Gastrocnemius medialis (tissue), 4 donors: Measurements from ENCODE around the gene N4BP2. TPM values are rescaled to one million over a fixed set of nuclear protein-coding genes. Genes with fewer than 3 reads are reported as not detected.
A peak's percentile ranks its signal among the peaks of the same experiment; 100 is the strongest.

Experiments used
- ATAC-seq, 2 donors: fragments of 150-250 bp; one replicate each; pipeline ENCODE4 v1.9.1; 2016
- DNase-seq, 2 donors: peaks; one replicate each; pipeline ENCODE4 v3.0.0-alpha.2; 2019
- H3K27ac ChIP-seq, 4 donors: fragments of 200-600 bp; sonication (generic); 1 replicate in 1 of 4; 2 replicates in 3 of 4; pipeline ENCODE4 v1.5.1; 2016 to 2018; ENCODE audit warnings: mild to moderate bottlenecking in 2 of 4, moderate library complexity in 1 of 4
- H3K27me3 ChIP-seq, 3 donors: fragments of 200-600 bp; sonication (generic) in 2 of 3; 1 replicate in 1 of 3; 2 replicates in 2 of 3; pipeline versions ENCODE4 v1.5.1 to v1.6.0; 2016 to 2019; ENCODE audit warnings: mild to moderate bottlenecking in 1 of 3, moderate library complexity in 1 of 3
- H3K36me3 ChIP-seq, 2 donors: fragments of 200-600 bp; sonication (generic) in 1 of 2; one replicate each; pipeline ENCODE4 v1.5.1; 2017 to 2018
- H3K4me1 ChIP-seq, 2 donors: fragments of 200-600 bp; sonication (generic) in 1 of 2; one replicate each; pipeline ENCODE4 v1.5.1; 2016 to 2017; ENCODE audit warnings: mild to moderate bottlenecking in 2 of 2
- H3K4me3 ChIP-seq, 4 donors: fragments of 200-600 bp; sonication (generic) in 3 of 4; 1 replicate in 1 of 4; 2 replicates in 3 of 4; pipeline ENCODE4 v1.5.1; 2016 to 2019; ENCODE audit warnings: mild to moderate bottlenecking in 2 of 4
- H3K9me3 ChIP-seq, 3 donors: fragments of 200-600 bp; sonication (generic) in 2 of 3; 1 replicate in 1 of 3; 2 replicates in 2 of 3; pipeline ENCODE4 v1.5.1; 2016 to 2019
- POLR2A ChIP-seq, 2 donors: fragments of 450-650 bp; IDR thresholded peaks; one replicate each; pipeline ENCODE4 v1.6.1; 2017; ENCODE audit warnings: antibody characterized with exemption in 2 of 2, mild to moderate bottlenecking in 2 of 2, moderate library complexity in 2 of 2
- in situ Hi-C, 4 donors: fragments of 200-750 bp; cut with MboI; loops; one replicate each; pipeline versions ENCODE4 v1.15.0 to v1.8.0; 2017; ENCODE audit warnings: low sequenced_read_pairs in 4 of 4
- intact Hi-C: fragments of 100-400 bp; cut with DNase I; formaldehyde crosslinking; loops from one replicate; pipeline ENCODE4 v1.15.1; 2023; ENCODE audit warnings: low total_unique reads
- total RNA-seq, 4 donors: library from RNA; depleted of rRNA; stranded (reverse); fragments of >200 nt; gene quantifications; one replicate each; pipeline versions ENCODE4 v1.1.0 to v1.2.3, GENCODE V29; 2016
- TF ChIP-seq, protein P1 (sequence below), 5 experiments: fragments of 450-650 bp in 3 of 5; fragments of 200-600 bp in 2 of 5; sonication (generic) in 2 of 5; IDR thresholded peaks in 4 of 5; conservative IDR thresholded peaks in 1 of 5; 1 replicate in 4 of 5; 2 replicates in 1 of 5; pipeline ENCODE4 v1.5.1; 2016 to 2019; ENCODE audit warnings: antibody characterized with exemption in 5 of 5, mild to moderate bottlenecking in 3 of 5, moderate library complexity in 3 of 5

The N4BP2 gene
- total RNA-seq, 4 donors from 2014 or later: 1.3 to 7.0 (median 3.3) TPM

GRCh38 chr4:40196272-40196671 lies 139.6 kb downstream of the N4BP2 start:
- in situ Hi-C loops: no loop called here
- Histone ChIP-seq H3K27me3 (no peaks in the 10 kb centered on the region), H3K4me3 (no peak overlapping the region), H3K36me3 (no peaks in the 10 kb centered on the region), H3K4me1 (no peaks in the 10 kb centered on the region), H3K27ac (no peak overlapping the region), H3K9me3 (no peaks in the 10 kb centered on the region)
- no peak for TF ChIP-seq POLR2A (IDR thresholded peaks at IDR 0.05)
- TF ChIP-seq, protein P1, sequence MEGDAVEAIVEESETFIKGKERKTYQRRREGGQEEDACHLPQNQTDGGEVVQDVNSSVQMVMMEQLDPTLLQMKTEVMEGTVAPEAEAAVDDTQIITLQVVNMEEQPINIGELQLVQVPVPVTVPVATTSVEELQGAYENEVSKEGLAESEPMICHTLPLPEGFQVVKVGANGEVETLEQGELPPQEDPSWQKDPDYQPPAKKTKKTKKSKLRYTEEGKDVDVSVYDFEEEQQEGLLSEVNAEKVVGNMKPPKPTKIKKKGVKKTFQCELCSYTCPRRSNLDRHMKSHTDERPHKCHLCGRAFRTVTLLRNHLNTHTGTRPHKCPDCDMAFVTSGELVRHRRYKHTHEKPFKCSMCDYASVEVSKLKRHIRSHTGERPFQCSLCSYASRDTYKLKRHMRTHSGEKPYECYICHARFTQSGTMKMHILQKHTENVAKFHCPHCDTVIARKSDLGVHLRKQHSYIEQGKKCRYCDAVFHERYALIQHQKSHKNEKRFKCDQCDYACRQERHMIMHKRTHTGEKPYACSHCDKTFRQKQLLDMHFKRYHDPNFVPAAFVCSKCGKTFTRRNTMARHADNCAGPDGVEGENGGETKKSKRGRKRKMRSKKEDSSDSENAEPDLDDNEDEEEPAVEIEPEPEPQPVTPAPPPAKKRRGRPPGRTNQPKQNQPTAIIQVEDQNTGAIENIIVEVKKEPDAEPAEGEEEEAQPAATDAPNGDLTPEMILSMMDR (IDR thresholded peaks at IDR 0.05 in 4 of 5, conservative IDR thresholded peaks at IDR 0.05 in 1 of 5): no peak
- intact Hi-C loops: no loop called here
- DNase-seq (no peak), ATAC-seq (no peak)

- DNase-seq: no peak
- intact Hi-C loops: no loop called here
- no peaks in the 10 kb centered on the region for H3K36me3 ChIP-seq
- no peak for ATAC-seq
- H3K27me3 ChIP-seq: no peaks in the 10 kb centered on the region
- in situ Hi-C loops: no loop called here
- no peak for TF ChIP-seq POLR2A (IDR thresholded peaks at IDR 0.05)
- TF ChIP-seq, protein P1 (IDR thresholded peaks at IDR 0.05 in 4 of 5, conservative IDR thresholded peaks at IDR 0.05 in 1 of 5): no peak
- no peaks in the 10 kb centered on the region for H3K4me1 ChIP-seq
- no peaks in the 10 kb centered on the region for H3K9me3 ChIP-seq
- H3K4me3 ChIP-seq: no peak within 1 kb of the TSS
- H3K27ac ChIP-seq: no peak within 1 kb of the TSS
These were observed 140.2 kb downstream of the N4BP2 start, which contains the start of gene RHOH for GRCh38 chr4:40196724-40197281. TSS of gene RHOH (plus strand) at chr4:40197031. CDS start at chr4:40243387, 46,356 bp downstream.

- no peak for ATAC-seq
- Histone ChIP-seq H3K4me1 (no peaks in the 10 kb centered on the region), H3K27me3 (no peaks in the 10 kb centered on the region), H3K27ac (no peak overlapping the region), H3K4me3 (peak overlapping the region in 1 of 4 donors; percentile 7), H3K36me3 (no peaks in the 10 kb centered on the region), H3K9me3 (no peaks in the 10 kb centered on the region)
- intact Hi-C loops (no loop called here), in situ Hi-C loops (no loop called here)
- DNase-seq: no peak
- no peak for TF ChIP-seq POLR2A (IDR thresholded peaks at IDR 0.05)
- TF ChIP-seq, protein P1 (IDR thresholded peaks at IDR 0.05 in 4 of 5, conservative IDR thresholded peaks at IDR 0.05 in 1 of 5): no peak
These were observed 141.4 kb downstream of the N4BP2 start for GRCh38 chr4:40197879-40198689.

- Histone ChIP-seq H3K9me3 (no peaks in the 10 kb centered on the region), H3K36me3 (no peaks in the 10 kb centered on the region), H3K4me1 (no peaks in the 10 kb centered on the region), H3K27ac (no peak overlapping the region), H3K27me3 (no peaks in the 10 kb centered on the region), H3K4me3 (no peak overlapping the region)
- ATAC-seq (no peak), DNase-seq (no peak)
- in situ Hi-C loops: no loop called here
- TF ChIP-seq, protein P1 (IDR thresholded peaks at IDR 0.05 in 4 of 5, conservative IDR thresholded peaks at IDR 0.05 in 1 of 5): no peak
- TF ChIP-seq POLR2A (IDR thresholded peaks at IDR 0.05): no peak
- intact Hi-C loops: no loop called here
These were observed 142.6 kb downstream of the N4BP2 start for GRCh38 chr4:40199179-40199670.
